ENCODE results near the gene SEMA4D. TPM values are rescaled to one million over a fixed set of nuclear protein-coding genes. Genes with fewer than 3 reads are reported as not detected.
"Not testable (repeated sequence)": the region's sequence is repeated elsewhere in the genome, so short reads cannot be mapped to it uniquely, and the experiment has no call there.

The SEMA4D gene
- total RNA-seq, 1 donor from 2014 or later, result 2.8 TPM

DNA sequence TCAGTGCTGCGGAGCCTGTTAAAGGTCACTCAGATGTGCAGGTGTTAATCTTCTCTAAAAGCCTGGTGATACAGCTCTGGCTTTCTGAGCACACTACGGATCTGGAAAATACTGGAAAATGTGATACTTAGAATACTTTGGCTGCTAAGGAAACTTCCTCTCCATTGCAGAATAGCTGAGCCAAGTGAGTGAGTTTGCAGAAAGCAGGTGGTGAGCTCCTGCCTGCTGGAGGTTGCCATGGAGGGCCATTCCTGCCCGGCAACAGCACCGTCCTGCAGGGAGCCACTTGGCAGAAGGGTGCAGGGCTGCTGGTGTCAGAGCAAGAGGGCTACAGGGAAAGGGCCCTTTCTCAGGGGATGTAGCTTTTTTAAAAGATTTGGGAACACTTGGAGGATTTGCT, 138.9 kb downstream of the SEMA4D start:
- DNase-seq (ENCODE audit: low read depth, low spot score), result no peak

DNA sequence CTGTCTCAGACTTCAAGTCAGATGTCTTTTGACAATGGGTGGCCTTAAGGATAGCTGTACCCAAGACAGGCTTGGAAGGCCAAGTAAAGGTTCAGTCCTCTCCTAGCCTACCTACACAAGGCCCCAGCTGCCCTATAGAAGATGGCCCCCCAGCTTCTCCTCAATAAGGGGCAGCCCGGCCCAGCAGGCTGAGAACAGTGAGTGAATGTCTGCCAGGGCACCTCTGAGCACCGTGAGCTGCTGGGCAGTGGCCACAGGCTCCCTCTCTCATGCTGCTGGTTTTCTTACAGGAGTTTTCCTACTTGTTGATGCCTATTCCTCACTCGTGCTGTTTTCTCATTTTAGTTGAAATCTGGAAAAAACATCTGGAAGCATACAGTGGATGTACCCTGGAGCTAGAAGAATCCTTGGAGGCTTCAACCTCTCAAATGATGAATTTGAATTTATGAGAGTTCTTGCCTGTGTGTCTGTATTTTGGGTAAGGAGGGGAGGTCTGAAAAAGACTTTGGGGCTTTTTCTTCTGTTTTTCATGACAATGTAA, 139.5 kb downstream of the SEMA4D start:
- no peak for DNase-seq (ENCODE audit: low read depth, low spot score)

DNA sequence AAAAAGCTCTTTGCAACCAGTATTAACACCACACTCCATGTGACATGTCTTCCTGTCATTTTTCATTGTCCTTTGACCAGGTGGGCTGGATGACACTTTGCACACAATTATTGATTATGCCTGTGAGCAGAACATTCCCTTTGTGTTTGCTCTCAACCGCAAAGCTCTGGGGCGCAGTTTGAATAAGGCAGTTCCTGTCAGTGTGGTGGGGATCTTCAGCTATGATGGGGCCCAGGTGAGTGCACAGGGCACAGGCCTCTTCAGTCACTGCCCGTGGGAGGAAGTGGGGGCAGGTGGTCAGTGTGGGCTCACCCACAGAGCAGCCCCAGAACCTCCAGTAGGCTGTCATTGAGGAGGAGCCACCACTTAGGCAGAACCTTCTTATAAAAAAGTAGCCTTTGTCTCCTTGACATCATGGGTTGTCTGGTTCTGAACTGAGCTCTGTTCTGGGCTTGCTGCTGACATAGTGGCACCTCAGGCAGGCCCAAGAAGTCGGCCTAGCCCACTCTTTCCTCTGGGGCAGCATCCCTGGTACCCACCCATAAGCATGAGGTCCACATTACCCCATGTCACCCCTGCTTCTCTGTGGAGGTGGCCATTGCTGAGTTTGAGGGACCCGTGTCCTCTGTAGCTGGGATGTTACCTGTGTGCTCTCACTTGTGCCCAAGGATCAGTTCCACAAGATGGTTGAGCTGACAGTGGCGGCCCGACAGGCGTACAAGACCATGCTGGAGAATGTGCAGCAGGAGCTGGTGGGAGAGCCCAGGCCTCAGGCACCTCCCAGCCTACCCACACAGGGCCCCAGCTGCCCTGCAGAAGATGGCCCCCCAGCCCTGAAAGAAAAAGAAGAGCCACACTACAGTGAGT, 140.3 kb downstream of the SEMA4D start:
- no peak for DNase-seq (ENCODE audit: low read depth, low spot score)

DNA sequence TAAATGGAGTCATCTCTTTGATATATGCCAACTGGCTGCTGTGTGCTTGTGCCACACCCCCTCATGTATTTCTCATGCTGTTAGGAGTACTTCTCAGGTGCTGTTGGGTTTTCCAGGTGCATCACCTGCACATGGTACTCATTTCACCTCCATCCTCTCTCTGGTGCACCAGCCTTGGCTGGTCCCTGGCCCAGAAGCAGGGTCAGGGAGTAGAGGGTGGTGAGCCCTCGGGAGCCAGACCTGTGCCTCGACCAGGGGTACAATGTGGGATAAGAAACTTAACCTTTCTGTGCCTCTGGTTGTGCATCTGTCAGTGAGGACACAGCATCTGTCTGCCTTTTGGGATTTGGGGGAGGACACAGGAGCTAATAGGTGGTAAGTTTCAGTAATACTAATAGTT, 141.1 kb downstream of the SEMA4D start:
- no peak for DNase-seq (ENCODE audit: low read depth, low spot score)

DNA sequence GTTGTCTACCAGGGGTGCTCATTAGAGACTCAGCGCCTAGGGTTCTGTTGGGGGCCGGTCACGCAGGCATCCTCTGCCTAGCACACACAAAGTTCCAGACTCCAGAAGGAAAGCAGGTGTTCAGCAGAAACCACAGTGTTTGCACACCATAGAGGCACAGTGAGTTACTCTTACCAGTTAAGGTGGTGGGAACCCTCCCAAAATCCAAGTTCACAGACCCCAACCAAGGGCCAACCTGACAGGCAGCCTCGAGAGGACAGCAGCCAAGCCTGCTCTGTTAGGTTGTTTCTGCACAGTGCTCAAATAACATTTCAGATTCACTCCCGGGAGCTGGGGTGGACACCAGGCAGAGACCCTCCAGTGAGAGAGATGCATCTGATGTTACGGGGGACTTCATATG, 143.4 kb downstream of the SEMA4D start:
- DNase-seq (ENCODE audit: low read depth, low spot score), result no peak

DNA sequence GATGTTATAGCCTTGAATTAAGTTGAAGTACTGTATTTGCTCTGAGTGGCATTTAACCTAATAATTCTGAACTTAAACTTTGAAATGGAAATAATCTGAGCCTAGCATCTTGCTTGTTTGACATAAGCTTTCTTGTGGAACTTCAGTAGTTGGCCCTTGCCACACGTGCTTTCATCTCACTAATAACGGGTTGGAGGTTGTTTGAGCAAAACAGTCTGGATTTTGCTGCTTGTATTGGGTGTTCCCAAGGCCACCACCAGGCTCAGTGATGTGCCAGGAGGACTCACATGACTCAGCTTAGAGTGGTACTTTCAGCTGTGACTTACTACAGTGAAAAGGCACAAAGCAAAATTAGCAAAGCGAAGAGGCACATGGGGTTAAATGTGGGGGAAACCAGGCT, 143.9 kb downstream of the SEMA4D start:
- DNase-seq (ENCODE audit: low read depth, low spot score), result no peak

DNA sequence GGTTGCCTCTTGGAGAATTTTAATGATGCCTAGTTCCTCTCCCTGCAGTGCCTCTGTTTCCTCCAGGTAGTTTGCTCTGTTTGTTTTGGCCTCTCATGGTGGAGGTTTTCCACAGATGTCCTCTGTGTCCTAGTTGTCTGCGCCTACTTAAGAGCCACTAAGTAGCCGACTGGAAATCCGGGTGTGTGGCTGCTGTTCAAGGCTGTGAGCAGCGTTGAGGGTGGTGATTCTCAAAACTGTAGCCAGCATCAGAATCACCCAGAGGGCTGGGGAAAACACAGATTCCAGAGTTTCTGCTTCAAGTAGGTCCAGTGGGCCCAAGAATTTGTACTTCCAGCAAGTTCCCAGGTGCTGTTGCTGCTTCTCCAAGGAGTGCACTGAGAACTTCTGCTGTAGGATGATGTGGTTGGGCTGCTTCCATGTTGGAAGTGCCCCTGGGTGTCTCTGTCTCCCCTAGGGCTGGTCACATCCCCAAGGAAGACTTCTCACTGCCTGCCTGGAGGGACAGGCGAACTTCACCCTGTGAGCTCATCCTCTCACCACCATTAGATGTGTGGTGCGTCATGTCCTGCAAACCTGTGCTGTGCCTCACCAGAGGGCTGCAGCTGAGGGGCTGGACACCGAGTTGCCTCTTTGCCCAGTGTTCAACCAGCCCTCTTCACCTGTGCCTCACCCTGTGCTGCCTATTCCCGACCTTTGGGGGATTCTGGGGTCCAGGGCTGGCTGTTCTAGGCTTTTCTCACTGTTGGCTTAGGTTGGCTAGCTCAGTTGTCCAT, 144.9 kb downstream of the SEMA4D start:
- no peak for DNase-seq (ENCODE audit: low read depth, low spot score)

DNA sequence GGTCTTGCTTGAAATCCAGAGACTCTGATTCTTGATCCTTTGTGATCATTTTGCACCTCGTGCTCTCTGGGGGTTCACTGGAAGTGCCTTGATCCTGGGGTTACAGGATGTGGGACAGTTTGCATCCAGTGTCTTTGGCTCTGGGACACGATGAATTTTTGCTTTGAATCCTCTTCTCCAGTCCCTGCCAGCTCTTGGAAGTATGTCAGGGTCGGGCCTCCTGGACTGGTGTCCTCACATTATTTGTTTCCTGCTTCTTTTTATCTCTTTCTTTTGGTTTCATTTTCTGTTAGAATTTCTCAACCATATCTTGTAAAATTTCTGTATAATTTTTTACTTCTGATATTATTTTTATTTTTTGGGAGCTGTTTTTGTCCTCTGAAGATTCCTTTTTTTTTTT, 145.5 kb downstream of the SEMA4D start:
- DNase-seq (ENCODE audit: low read depth, low spot score), result no peak

DNA sequence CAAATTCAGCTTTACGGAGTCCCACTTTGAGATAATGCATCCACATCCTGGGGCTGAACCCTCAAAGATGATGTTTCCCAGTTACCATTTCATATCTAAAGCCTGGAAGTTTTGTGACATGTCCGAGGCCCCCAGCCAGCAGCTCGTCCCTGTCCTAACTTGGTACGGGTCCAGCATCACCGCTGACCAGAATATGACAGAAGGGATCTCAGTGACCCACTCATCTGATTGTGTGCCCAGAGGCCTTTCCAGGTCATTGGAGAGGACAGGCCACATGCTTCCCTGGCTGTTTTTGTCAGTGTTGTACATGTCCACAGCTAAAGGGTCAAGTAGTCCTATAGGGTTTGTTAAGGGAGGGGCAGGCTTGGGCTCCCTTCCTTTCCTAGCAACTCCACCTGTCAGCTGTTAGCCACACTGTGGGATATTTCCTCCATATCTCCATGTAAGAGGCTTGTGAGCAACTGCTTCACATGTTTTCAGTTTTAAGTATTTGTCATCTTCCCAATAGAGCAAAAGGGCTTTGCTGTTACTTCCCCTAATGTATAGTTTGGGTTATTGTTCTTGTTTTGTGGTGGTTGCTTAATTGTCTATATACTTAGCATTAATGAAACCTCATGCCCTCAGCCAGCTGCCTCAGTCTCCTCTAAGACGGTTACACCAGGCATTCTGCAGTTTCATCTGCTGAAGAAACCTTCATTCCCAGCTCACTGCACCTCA, 146.2 kb downstream of the SEMA4D start:
- DNase-seq (ENCODE audit: low read depth, low spot score), result no peak

DNA sequence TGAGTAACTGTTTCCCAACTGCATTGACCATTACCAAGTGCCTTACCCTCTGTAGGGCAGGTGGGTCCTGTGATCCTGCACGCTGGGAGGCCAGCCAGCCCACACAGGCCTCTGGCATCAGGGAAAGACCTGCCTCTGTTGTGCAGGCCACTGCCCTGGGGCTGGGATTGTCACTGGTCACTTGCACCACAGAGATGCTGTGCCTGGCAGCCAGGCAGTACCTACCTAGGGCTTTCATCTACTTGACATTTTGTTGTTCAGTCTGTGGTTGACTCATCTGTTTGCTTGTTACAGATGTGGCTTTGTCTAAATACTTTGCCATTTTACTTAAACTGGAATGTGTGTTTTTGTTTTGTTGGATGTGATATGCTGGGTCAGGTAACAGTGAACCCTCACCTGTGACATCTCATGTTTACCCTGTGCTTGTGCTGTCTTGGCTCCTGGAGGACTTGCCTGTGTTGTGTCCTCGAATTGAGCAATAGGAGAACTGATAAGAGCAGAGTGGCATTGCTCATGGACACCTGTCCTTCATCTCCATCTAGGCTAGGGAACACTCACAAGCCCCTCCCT, 146.8 kb downstream of the SEMA4D start:
- DNase-seq (ENCODE audit: low read depth, low spot score), result no peak

DNA sequence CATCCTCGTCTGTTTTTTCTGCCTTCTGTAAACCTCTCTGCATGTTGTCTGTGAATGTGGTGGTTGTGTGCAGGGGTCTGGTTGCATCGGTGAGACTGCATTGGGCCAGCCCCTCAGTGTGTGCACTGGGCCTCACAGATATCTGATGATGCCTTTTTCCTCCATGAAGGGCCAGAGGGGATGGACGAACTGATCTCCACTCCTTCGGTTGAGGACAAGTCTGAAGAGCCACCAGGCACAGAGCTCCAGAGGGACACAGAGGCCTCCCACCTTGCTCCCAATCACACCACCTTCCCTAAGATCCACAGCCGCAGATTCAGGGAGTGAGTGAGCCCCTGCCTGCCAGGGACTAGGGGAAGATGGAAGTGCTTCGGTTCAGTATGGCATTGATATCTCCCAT, 148.3 kb downstream of the SEMA4D start:
- no peak for DNase-seq (ENCODE audit: low read depth, low spot score)

DNA sequence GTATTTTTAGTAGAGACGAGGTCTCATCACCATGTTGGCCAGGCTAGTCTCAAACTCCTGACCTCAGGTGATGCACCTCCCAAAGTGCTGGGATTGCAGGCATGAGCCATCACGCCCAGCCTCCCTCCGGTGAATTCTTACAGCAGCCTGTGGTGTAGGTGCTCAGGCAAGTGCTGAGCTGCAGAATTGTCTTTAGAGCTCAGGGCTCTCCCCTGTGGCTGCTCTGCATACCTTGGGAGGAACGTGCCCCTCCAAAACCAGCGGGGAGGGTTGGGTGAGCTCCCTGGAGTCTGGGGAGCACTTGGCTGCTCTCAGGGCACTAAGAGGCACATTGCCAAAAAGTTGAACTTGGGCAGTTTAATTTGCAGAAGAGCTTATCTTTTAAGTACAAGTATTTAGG, 150.3 kb downstream of the SEMA4D start:
- no peak for DNase-seq (ENCODE audit: low read depth, low spot score)

DNA sequence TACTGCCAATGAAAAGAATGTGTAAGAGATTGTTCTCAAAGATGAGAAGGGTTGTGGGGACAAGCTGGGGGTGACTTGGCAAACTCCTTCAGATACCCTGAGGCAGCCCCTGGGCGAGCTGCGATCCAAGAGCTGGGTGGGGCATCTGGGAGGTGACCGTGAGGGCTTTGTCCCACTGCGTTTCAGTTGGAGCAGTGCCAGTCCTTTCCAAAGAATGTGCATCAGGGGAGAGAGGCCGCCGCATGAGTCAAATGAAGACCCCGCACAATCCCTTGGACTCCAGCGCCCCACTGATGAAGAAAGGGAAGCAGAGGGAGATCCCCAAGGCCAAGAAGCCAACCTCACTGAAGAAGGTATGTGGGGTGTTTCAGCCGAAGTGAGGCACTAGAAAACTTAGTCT, 151.2 kb downstream of the SEMA4D start:
- DNase-seq (ENCODE audit: low read depth, low spot score), result no peak

DNA sequence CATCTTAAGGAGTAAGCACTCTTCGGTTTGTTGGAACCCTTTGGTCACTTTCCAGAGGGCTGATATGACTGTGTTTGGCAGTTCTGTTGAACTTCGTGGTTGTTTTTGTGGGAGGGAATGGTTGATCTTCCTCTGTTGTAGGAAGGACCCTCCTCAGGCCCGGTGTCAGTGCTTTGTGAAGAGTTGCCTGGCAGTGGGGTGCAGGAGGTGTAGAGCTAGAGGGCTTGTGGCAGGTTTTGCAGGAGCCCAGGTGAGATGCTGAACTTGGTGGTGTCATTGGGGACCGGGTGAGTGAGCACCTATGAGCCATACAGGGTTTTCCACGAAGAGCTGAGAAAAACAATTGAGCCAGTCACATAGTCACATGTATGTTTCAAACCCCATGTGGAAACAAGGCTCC, 152.4 kb downstream of the SEMA4D start:
- DNase-seq (ENCODE audit: low read depth, low spot score), result no peak

DNA sequence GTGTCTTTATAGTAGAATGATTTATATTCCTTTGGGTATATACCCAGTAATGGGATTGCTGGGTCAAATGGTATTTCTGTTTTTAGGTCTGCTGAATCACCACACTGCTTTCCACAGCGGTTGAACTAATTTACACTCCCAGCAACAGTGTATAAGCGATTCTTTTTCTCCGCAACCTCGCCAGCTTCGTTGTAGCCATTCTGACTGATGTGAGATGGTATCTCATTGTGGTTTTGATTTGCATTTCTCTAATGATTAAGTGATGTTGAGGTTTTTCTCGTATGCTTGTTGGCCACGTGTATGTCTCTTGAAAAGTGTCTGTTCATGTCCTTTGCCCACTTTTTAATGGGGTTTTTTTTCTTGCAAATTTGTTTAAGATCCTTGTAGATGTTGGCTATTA, 154.1 kb downstream of the SEMA4D start:
- not testable (repeated sequence) for DNase-seq (ENCODE audit: low read depth, low spot score)

DNA sequence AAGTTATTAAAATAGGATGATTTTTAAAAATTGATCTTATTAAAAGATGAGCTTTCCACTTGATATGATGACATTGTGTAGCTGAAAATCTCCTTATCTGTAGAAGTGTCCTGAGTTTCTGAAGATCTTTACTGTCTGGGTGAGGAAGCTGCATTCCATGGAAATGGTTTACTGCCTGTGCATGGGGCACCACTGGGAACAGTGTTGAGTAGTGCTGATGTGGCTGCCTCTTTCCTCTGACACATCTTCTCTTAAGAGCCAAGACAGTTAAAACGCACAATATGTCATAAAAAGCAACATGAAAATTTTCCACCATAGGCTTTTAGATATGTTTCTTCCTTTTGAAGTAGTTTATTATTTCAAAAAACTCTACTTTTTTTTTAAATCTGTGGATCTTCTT, 155.0 kb downstream of the SEMA4D start:
- DNase-seq (ENCODE audit: low read depth, low spot score), result no peak

DNA sequence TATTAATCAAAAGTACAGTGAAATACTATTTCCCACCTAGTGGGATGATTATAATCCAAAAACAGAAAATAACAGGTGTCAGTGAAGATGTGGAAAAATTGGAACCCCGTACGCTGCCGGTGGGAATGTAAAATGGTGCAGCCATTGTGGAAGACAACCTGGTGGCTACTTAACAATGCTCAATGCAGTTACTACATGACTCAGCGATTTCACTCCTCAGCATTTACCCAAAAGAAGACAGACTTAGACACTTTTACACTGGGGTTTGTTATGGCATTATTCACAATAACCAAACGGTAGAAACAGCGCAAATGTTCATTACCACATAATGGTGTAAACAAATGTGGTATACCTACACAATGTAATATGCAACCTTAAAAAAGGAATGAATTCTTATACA, 155.7 kb downstream of the SEMA4D start:
- DNase-seq (ENCODE audit: low read depth, low spot score), result no peak

DNA sequence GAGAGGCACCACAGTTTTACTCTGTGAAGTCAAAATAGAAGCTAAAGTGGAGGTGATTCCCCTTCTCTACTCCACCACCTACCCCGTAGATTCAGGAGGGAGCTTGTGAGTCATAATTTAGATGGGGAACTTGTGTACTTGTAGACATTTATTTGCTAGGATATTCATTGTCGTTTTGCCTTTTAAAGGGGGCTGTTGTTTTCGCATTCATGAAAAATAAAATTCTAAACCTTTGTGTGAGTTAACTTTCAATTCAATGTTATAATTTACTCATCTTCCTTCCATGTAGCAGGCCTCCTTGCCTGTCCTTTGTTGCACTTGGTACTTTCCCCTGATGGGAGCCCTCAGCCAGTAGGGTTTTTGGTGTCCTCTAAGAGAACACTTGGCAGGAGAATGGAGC, 157.6 kb downstream of the SEMA4D start:
- DNase-seq (ENCODE audit: low read depth, low spot score), result no peak

DNA sequence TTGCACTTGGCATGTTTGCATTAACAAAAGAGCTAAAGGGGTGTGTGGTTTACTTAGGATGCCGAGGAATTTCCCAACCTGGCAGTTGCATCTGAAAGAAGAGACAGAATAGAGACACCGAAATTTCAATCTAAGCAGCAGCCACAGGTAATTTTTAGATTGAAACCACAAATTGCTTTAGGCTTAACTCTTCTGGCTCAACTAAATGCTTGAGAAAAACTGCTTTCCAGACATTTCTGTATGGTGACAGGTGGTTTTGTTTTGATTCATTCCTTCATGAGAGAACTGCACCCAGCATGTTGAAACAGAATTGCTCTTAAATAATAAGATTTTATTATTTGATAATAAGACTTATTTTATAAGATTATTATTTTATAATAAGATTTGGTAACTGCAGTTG, 158.1 kb downstream of the SEMA4D start:
- DNase-seq (ENCODE audit: low read depth, low spot score), result no peak

DNA sequence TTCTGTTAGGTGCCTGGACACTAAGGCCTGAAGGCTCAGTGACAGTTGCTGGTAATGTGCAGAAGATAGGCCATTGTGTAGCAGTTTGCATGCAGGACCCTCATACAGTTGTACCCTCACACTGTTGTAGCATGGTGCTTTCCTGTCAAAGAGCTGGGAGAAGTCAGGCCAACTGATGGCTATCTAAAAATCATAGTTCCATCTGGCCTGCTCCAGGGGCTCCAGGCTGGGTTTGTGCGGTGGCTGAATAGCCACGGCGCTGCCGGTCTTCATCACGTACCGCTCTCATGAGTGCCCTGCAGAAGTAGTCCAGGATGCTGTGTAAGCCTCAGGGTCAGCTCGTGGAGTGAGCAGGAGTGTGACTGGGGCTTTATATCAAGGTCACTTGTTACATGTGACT, 167.4 kb downstream of the SEMA4D start:
- no peak for DNase-seq (ENCODE audit: low read depth, low spot score)

DNA sequence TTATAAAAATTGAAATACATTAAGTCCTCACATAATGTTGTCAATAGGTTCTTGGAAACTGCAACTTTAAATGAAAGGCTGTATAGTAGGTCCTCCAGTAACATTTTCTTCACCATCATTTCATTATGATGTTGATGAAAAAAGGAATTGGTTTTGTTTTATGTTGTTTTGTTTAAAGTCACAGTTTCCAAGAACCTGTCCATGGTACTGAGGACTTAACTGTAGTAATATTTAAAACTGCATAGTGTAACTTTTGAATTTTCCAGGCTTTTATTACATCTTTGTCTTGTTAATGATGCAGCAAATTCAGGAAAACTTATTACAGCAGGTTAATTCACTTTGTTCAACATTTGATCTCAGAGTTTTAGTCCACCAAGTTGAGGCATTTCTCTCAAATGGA, 168.0 kb downstream of the SEMA4D start:
- no peak for DNase-seq (ENCODE audit: low read depth, low spot score)

DNA sequence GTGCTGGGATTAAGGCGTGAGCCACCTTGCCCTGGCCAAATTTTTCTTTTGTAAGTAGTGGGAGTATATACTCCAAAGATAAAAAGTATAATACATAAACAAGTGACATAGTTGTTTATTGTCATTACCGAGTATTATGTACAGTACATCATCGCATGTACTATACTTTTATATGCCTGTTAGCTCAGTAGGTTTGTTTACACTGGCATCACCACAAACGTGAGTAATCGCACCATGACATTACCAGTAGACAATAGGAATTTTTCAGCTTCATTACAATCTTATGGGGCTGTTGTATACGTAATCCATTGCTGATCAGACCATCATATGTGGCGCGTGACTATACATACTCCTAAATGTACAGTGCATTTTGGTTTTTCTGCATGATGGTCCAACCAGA, 169.8 kb downstream of the SEMA4D start:
- no peak for DNase-seq (ENCODE audit: low read depth, low spot score)

Measured in pulmonary artery endothelial cell (primary cell).